UCSD-AML1 (cell line): ENCODE measurements around the gene MORN5.

ENCODE experiments used
- DNase-seq: peaks from one replicate; lab custom pipeline; 2025; ENCODE audit not compliant: unreplicated experiment; lab: John Stamatoyannopoulos, UW

MORN5 gene

GRCh38 chr9:122190597-122191381 lies 31.1 kb downstream of the MORN5 start:
- DNase-seq: peak; percentile 40

DNA sequence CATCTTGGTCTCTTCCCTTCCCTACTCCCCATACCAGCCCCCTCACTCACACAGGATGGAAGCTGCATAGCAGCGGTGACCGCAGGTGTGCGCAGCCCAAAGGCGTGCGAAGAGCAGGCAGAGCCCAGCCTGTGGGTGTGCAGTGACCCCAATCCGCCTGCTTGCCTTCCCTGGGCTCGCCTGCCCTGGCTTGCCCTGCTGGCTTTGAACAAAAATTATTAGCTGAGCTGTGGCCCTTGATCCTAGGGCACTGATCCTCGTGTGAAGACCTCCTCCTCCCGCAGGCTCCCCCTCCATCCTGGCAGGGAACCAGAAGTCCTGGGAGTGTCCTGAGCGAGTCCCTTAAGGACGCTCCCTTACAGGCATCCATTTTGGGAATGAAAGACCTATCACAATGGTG lies 31.9 kb downstream of the MORN5 start:
- DNase-seq: no peak

- DNase-seq: peak; percentile 31
These were observed 32.7 kb downstream of the MORN5 start for GRCh38 chr9:122192261-122192875.

DNA sequence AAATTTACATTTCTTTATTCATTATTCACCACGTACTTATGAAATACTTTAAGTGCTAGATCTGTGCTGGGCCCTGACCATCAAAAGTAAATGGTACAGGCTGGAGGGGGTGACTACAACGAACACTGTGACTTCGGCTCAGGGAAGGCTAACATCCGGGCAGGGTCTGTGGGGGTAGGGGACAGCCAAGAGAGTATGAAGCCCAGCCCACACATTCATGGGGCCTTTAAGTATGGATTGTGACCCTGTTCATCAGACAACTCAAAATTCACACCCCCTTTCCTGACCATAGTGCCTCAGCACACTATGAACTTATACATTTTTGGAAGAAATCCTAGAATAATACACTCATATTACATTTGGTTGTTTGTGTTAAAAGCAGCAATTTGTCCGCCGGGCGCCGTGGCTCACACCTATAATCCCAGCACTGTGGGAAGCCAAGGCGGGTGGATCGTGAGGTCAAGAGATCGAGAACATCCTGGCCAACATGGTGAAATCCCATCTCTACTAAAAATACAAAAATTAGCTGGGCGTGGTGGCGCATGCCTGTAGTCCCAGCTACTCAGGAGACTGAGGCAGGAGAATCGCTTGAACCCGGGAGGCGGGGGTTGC lies 33.3 kb downstream of the MORN5 start:
- DNase-seq: no peak

DNA sequence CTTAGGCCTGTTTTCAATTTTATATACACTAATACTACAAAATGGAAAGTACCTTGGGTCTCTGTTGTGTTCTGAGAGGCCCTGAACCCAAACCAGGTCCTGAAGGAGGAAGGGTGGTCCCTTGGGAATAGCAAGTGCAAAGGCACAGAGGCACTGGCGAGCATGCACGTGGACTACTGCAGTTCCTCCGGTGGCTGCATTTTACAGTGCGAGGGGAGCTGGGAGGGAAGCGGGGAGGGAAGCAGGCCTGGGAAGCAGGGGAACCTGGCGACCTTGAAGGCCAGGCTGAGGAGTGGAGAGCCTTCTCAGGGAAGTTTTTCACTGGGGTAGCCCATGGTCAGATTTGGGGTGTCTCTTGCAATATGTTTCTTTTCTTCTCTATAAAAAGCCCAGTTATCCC lies 33.9 kb downstream of the MORN5 start:
- DNase-seq: no peak

DNA sequence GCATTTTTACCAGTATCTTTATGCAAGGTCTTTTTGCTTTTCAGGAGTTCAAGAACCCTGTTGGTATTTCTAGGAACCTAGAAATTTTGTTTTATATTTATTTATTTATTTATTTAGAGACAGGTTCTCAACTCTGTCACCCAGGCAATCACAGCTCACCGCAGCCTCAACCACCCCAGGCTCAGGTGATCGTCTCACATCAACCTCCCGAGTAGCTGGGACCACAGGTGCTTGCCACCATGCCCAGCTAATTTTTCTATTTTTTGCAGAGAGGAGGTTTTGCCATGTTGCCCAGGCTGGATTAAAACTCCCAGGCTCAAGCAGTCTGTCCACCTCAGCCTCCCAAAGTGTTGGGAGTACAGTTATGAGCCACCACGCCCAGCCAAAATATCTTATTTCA lies 36.2 kb downstream of the MORN5 start:
- no peak for DNase-seq

DNA sequence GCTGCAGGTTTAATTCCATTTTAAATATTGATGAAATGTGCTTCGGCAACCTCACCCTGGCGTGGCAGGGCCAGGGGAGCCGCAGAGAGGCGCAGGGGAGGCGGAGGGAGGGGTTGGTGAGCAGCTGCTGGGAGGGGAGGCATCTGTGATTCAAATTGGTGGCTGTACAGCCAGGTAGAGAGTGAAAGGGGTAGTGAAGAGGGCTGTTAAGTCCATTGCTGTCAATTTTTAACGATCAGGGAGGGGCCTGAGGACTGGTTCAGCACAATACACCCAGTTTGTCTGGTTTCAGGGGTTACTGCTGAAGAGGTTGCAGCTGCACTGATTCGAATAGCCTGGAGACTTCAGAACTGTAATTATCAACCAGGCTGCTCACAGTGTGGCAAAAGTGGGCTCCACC lies 37.7 kb downstream of the MORN5 start:
- DNase-seq: no peak

DNA sequence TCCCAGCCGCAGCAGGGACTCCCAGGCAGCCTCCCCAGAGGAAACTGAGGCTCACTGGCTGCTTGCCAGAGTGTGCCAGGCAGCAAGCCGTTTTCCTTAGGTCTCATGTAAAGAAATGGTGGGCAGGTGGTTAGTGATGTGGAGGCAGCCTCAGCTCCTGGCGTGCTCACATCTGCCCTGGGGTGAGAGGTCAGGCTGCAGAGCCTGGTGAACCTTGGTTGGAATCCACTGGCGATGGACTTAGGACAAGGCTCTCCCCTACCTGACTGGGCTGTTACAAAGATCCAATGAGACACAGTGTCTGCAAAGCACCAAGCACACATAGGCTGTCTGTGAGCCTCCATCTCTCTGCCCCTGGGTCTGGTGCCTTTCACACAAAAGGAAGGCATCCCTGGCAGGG lies 38.2 kb downstream of the MORN5 start:
- no peak for DNase-seq

DNA sequence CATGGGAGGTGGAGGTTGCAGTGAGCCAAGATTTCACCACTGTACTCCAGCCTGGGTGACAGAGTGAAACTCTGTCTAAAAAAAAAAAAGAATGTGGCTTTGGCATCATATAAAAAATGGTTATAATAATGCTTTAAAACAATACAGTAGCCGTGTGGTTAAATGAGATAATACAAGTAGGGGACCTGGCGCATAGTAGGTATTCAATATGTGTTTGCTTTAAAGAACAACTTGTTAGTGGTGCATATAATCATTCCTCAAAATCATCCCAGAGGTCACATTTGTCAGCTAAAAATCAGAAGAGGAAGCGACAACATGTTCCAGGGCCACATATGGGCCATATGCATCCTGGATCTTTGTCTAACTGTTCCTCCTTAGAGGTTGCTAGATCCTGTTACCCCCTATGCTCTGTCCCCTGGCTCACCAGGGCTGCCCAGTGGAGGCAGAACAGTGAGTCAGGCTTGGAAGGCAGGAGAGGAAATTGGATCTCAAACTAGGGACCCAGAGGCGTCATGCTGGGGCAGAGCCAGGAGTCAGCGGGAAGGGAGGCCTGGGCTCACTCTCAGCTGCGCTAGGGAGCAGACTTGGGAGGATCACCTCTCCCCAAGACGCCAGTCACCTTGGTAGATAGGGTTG lies 41.4 kb downstream of the MORN5 start:
- peak; percentile 44 for DNase-seq

GRCh38 chr9:122201641-122202040 lies 41.9 kb downstream of the MORN5 start:
- no peak for DNase-seq

GRCh38 chr9:122202111-122202510 lies 42.4 kb downstream of the MORN5 start:
- DNase-seq: no peak

DNA sequence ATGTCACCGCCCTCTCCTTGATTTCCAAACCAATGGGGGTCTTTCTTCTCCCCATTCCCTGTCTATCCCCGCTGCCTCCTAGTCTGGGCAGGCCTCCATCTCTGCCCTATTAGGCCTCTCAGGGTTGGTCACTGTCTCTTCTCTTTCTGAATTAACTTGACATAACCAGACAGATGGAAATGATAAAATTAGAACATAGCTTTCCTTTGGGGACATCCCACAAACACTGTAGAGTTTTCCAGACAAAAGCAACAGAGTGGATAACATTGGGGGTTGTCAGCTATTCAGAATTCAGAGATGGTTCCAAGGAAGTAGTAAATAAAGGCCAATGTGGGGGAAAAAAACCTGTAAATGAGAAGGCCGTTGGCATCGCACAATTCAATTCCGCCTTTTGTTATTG lies 44.3 kb downstream of the MORN5 start:
- DNase-seq: no peak

- DNase-seq: no peak
These were observed 44.8 kb downstream of the MORN5 start for GRCh38 chr9:122204491-122204890.

GRCh38 chr9:122205176-122205575 lies 45.5 kb downstream of the MORN5 start:
- DNase-seq: no peak

- no peak for DNase-seq
These were observed 46.7 kb downstream of the MORN5 start for GRCh38 chr9:122206118-122207046.

GRCh38 chr9:122207096-122207495 lies 47.4 kb downstream of the MORN5 start:
- DNase-seq: no peak

DNA sequence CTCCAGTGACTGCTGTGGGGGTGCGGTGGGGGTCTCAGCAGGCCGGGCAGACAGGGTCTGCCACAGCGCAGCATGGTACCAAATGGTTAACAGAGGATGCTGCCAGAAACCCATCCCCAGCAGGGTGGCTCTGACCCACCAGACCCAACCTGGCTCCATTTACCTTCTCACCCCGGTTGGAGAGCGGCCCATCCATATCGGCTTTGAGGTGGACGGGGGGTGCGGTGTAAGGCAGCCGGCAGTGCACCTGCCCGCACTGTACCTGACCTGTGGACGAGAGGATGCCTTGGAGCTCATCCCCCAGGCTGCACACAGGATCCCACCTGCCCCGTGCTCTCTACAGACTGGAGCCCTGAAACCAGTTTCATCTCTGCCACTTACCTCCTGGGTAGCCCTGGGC lies 49.7 kb downstream of the MORN5 start:
- DNase-seq: no peak

GRCh38 chr9:122212473-122213004 lies 52.8 kb downstream of the MORN5 start:
- DNase-seq: no peak

DNA sequence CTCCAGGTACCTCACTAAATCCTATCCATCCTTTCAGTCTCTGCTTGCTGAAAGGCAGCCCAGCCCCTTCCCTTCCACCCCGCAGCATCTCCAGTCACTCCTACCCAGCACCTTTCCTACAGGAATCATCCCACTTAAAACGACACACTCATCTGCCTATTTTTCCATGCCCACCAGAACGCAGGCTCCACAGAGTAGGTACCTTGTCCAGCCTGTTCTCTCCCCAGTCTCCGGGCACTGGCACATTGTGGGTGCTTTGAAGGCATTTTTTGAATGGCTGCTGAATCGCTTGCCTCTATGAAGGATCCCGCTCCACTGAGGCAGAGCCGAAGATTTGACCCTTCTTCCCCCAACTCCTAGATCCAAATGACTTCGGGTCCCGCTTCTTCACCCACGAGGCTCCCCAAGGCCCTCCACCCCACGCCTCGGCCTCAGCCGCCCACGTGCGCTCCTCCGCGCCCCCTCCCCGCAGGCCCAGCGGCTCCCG lies 53.4 kb downstream of the MORN5 start:
- DNase-seq: no peak
